NCI-H2196 treated with DMSO at 0.1 percent for 48 hours (cell line): Measurements from ENCODE around the gene RPGRIP1L.

Experiments
- DNase-seq: peaks from one replicate; lab custom pipeline; 2025; ENCODE audit not compliant: unreplicated experiment; lab: John Stamatoyannopoulos, UW

Gene RPGRIP1L

DNA sequence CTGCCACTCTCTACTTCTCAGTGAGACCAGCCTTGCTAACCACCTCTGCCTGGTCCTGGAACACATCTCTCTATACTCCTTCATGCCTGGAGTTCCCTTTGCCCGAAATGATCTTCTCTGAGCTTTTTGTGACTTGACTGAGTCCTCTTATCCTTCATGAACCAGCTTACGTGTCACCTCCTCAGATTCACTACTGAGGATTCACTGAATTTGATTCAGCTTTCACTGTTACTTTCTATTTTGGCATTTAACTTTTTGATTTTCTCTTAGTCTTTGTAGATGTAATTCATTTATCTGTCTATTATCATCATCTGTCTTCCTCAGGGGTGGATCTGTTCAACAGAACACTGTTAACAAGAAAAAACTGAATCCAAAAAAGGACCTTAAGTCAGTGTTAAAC lies 95.6 kb downstream of the RPGRIP1L start:
- DNase-seq, result no peak

DNA sequence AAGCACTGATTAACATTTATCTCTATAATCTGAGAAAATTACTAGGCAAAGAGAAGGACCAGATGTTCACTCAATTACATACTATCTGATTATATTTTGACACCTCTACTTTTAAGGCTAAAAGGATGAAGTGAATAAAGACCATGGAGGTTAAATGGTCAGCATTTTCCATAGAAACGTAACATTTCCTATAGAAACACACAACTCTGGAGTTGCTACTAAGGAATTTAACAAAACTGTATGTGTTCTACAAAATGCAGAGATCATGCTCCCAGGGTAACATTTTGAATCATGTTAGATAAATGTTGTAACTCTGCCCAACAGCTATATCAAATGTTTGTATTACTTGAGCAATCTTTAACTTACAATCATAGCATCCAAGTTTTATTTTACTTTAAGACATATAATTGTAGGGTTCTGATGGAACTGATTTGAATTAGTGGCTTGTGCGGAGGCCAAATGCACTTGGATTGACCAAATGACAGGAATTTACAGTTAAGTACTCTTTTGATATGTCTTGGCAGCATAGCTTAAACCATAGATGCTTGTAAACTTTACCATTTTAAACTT lies 97.7 kb downstream of the RPGRIP1L start:
- DNase-seq, result no peak

DNA sequence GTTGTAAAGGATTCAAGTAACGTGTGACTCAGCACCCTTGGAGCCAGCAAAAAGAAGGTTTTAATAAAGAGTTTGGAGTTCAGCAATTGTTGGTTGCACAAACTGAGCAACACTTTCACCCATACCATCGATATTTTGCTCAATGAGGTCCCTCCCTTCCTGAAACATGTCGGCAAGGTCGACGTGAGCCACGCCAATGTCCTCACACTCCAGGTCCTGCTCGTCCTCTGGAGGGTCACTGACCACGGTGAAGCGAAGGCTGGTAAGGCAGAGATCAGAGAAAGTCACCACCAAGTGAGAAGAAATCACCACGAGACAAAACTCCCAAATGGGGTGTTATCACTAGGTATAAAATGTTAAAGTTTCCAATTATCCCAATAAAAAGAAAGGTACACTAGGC lies 98.3 kb downstream of the RPGRIP1L start:
- DNase-seq, result no peak

DNA sequence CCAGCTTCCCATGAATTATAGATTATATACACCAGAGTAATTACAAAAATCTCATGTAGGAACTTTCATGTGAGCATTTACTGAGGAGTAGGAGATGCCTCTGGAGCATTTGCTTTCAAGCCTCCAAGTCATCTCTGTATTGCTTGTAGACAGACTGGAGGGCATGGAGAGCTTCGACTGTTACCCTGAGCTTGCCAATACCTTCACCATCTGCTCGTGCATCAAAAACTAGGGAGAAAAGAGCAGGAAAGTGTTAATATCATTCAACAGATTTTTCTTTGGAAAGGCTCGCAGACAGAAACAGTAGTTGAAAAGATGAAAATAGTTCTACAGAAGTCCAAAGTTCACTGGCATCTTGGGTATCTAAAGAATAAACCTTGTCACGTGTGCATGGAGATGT lies 101.7 kb downstream of the RPGRIP1L start:
- DNase-seq, result no peak

DNA sequence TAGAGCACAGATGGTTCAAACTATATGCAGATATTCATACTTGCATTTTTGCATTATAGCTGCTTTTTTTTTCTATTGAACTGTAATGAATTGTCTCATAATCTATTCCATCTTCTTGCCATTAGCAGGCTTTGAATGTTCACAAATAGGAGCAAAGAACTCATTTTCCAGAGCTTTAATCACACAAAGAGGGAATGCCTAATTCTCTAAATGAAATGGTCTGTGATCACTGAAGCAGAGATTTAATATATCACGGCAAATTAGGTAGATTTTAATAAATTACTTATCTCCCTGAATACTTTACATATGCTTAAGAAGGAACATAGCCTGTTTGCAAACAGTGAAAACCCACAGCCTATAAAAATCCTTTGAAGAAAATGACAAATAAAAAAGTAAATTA lies 103.0 kb downstream of the RPGRIP1L start:
- no peak for DNase-seq

DNA sequence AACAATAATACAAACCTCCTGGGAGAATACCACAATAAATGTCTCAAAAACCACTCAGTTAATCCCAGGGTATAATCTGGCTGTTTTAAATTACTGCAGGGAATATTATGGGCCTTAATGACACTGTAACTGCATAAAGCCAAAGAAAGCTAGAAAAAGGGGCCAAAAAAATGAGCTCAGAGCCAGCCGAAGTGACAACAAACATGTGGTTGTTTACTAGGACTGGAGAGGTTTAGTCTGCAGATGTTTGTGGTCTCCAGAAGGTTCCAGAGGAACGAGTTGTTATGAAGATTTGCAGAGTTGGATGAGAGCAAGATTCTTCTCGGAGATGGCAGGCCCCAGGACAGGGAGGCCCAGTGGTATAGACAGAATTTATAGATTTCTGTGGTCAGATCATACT lies 103.5 kb downstream of the RPGRIP1L start:
- no peak for DNase-seq

DNA sequence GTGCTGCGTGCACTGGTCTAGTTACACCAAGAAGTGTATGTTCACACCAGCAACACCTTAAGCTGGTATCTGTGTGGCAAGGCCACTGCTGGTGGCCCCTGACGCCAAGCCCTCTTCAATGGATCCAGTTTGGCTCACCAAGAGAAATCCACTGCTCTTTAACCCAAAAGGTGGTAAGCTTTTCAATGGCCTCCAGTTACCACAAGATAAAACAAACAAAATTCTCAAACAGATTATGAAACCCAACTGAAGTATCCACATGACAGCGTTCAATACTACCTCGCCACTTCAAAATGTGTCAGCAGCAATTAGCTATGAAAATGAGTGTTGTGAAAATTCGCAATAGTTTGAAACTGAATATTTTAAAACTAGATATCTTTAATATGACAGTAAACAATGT lies 104.1 kb downstream of the RPGRIP1L start:
- DNase-seq, result no peak

DNA sequence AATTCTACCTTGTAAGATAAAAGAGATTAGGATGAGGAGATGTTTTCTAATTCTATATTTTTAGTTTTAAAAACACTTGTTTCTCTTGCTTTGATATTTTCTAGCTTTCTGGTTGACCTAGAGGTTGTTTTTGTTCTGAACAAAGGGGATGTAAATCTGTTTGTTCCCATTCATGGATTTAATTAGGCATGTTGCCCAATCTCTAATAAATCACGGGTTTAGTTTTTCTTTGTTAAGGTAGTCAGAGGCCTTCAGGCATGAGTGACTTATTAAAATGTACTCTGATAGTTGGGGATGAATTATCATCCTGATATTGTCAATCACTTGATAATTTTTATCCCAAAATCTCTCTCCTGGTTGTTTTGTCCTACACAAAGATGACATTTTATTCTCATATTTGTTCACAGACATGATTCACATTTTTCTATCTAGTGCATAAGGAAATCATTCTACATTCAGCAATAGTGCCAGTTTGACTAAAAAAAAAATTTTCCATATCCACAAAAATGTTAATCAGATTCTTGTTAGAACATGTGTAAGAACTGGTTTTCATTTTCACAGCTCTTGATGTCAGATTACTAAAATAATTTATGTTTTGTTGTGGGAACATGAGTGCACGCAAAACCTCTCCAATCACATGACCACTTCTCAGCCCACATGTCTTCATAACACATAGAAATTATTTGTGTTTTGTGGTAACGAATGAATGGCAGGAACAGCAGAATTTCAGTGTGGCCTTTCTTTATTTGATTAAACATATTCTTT lies 105.0 kb downstream of the RPGRIP1L start:
- no peak for DNase-seq

DNA sequence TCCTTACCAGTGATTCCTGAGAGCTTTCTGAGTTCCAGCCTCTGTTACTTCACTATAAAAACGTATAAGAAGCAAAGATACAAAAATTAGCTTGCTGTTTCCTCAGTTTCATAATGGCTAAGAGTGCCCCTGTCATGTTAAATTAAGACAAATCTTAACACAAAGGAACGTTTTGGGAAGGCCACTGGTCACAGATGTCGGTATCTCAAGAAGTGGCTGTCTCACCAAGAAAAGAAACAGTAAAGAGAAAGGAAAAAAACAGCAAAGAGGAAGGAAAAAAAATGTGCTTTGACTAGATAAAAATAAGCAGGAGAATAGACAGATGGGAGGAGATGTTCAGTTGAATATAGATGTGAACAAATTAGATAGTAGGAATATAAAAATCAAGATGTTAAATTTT lies 105.9 kb downstream of the RPGRIP1L start:
- no peak for DNase-seq

DNA sequence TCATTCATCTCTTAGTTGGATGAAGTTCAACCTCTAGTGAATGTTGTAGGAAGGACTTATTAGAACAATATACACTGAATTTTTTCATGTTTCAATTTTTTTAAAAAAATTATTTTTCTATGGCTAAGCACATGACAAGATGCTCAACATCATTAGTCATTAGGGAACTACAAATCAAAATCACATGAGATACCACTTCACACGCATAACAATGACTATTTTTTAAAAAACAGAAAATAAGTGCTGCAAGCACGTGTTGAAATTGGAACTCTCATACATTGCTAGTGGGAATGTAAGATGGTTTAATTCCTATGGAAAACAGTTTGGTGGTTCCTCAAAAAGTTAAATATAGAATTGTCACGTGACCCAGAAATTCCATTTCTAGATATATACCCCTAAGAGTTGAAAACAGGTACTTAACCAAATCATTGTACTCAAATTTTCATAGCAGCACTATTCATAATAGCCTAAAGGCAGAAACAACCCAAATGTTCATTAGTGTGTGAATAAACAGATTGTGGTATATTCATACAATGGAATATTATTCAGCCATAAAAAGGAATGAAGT lies 115.5 kb downstream of the RPGRIP1L start:
- DNase-seq, result no peak

DNA sequence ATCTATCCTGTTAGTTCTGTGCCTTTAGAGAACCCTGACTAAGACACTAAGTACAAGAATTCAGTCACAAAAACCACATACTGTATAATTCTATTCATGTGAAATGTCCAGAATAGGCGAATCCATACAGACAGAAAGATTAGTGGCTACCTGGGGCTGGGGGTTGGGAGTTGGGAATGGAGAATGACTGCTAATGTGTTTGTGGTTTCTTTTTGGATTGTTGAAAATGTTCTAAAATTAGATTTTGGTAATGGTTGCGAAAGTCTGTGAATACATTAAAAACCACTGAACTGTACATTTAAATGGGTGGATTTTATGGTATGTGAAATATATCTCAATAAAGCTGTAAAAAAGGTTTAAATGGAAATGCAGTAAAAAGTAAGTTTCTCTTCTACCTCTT lies 120.3 kb downstream of the RPGRIP1L start:
- no peak for DNase-seq

DNA sequence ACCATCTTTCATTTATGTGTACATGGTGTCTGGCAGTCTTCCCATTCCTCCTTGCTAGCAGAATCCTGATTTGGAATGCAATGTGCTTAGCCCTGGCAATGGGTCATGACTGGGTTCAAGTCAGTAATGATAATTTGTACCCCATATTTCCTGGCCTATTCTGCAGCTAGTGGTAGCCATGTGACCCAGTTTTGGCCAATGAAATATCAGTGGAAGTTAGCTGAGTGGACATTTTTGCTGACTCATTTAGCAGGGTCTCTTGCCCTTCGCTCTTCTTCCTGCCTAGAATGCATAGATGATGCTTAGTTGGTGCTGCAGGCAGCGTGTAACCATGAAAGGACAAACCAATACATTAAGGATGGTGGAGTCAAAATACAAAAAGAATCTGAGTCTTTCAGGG lies 121.9 kb downstream of the RPGRIP1L start:
- DNase-seq, result no peak

DNA sequence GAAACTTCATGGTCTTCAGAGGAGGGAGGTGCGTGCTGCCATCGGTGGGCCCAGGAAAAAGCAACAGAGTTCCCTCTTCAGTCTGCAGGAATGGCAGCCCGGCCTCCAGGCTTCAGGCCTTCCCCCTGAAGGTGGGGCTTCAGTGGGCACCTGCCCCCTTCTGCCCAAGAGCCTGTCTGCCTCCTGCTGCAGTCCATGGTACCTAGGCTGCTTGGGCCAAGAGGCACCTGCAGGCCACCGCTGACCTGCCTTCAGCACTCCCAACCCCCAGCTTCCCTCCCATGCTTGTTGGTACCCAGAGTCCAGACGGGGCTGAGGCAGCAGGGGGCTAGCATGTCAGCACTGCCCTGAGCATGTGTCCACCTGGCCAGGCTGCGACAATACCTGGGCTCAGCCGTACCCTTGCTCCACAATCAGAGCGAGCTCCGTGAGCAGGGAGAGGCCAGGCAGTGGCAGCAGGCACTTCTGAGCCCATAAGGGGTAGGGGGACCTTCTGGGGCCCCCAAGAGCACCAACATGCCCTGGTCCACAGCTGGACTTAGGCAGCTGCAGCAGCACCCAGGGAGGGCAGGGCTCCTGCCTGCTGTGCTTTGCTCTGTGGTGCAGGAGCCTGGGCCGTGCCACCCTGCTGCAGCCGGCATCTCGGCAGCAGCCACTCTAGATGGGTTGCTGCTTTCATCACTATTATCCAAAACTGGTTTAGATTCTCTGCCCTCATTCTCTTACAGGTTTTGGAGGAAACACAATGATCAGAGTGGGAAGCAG lies 123.4 kb downstream of the RPGRIP1L start:
- DNase-seq, result no peak

DNA sequence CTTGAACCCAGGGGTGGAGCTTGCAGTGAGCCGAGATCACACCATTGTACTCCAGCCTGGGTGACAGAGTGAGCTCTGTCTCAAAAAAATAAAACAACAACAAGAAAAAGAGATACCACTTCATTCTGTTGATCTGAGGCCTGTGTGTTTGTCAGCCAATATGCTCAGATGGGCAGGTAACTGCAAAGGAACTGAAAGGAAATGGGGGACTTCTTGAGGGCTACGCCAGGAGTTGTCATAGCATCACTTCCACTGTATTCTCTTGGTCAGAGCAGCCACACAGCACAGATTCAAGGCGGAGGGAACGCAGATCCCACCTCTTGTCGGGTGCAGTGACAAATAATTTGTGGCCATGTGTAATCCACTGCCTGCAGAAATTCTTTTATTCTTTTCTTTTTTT lies 126.8 kb downstream of the RPGRIP1L start:
- DNase-seq, result no peak

DNA sequence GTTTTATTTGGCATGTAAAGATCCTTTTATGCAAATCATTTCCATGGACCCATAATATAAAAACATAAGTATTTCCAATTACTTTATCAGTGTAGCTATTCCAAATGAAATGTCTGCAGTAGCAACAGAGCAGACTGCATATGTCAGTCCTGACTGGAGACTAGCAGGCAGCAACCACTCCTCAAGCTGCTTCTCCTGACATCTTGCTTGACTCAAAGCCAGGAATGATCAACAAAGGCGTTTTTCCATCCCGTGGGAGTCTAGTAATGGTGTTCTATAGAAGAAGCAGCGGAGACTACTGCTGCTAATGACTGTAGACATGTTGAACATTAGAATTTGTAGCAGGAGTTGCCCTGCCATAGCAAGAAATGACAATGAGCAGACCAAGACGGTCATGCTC lies 127.4 kb downstream of the RPGRIP1L start:
- DNase-seq, result no peak

DNA sequence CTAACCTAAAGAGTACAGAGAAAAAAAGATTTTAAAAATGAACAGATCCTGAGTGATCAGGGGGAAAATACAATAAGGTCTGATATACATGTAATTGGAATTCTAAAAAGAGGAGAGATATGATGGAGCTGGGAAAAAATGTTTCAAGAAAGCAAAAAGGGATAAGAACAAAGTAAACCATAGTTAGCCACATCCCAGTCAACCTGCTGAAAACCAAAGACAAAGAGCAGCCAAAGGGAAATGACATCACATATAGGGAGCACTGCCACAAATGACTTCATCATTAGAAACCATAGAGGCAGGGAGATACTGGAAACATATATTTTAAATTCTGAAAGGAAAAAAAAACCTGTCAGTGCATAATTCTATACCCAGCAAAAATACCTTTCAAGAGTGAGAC lies 131.9 kb downstream of the RPGRIP1L start:
- DNase-seq, result no peak

DNA sequence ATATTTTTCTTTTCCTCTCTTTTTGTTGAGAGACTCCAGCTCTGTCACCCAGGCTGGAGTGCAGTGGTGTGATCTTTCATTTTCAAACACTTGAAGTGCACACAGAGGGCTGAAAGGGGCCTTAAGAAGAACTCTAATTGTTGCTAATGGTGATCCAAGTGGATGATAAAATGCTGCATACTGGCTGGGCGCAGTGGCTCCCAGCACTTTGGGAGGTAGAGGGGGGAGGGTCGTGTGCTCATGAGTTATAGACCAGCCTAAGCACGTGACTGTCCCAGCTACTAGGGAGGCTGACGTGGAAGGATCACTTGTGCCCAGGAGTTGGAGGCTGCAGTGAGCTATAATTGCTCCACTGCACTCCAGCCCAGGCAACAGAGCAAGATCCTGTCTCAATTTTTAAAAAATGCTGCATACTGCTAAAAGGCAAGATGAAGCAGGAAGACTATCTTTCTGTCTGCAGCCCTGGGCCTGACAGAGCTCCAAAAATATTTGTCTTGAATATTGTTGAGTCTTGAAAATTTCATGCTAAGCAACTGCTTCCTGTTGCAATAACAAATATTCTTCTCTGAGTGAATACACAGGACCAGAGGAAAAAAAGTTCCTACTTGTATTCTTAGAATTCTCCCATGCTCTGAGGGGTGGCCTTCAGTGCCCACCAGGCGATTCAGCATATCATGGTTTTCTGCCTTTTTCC lies 137.0 kb downstream of the RPGRIP1L start:
- no peak for DNase-seq

DNA sequence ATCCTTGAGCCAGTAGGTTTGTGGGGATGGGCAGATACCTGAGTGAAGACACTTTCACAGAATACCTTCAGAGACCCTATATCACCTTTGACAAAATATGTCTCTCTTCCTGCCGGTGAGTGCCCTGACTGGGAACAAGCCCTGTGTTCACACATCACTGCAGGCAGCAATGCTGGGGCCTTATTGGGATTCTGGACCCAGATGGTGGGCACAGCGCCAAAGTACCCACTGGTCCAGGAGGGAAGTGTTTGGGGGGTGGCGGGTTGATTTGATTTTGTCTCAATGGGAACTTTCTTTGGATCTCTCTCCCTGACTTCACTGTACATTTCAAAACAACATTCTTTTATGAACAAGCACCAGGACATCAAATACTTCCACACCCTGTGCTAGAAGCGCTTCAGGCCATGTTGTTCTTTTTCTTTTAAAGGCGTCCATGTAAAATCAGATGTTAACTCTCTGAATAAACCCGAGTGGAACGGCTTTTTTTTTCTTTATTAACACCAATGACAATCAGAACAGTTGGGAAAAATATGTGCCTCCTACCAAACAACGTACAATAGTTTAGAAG lies 138.3 kb downstream of the RPGRIP1L start:
- DNase-seq, result no peak

DNA sequence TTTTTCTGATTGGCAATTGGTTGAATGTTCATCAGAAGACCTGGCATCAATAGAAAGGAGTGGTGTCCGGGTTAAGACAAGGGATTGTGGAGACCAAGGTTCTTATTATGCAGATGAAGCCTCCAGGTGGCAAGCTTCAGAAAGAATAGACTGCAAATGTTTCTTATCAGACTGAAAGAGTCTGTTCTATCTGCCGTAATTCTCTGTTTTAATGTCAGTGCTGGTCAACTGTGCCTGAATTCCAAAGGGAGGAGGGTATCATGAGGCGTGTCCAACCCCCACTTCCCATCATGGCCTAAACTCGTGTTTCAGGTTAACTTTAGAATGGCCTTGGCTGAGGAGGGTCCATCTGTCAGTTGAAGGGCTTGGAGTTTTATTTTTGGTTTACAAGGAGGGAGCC lies 140.2 kb downstream of the RPGRIP1L start:
- no peak for DNase-seq

DNA sequence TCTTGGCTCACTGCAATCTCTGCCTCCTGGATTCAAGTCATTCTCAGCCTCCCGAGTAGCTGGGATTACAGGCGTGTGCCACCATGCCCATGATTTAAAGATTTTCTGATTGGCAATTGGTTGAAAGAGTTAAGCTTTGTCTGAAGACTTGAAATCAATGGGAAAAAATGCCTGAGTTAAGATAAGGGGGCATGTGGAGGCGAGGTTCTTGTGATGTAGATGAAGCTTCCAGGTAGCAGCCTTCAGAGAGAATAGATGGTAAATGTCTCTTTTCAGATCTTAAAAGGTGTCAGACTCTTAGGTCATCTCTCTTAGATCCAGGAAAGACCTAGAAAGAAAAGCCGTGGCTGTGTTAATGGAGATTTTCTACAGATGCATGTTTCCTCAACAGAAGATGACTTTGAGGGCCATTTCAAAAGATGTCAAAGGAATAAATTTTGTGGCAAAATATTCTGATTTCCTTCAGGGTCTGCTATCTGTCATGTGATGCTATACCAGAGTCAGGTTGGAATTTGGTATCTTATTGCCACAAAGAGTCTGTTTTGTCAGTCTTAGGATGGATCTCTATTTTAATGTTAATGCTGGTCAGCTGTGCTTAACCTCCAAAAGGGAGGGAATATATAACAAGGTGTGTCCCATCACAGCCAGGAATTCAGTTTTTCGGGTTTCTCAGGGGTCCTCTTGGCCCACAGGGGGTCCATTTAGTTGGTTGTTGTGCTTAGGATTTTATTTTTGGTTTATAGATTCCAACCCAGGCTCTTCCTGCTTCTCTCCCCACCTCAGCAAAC lies 142.4 kb downstream of the RPGRIP1L start:
- no peak for DNase-seq
